Panc1 (cell line): ENCODE measurements around the gene PRUNE1. TPM values are rescaled to one million over a fixed set of nuclear protein-coding genes. Genes with fewer than 3 reads are reported as not detected.

Experiments
- ATAC-seq: fragments of 200-7000 bp; cut with Tn5 transposase; 2 replicates; pipeline ENCODE4 v1.9.1; 2020; ENCODE audit warnings: mild to moderate bottlenecking, moderate library complexity
- BruUV-seq: library from RNA; stranded (reverse); fragments of 400-500 nt; replicated peaks from 2 replicates; lab custom pipeline; 2021; lab: Mats Ljungman, UMichigan
- CTCF ChIA-PET: fragments of 300-600 bp; sonication (Branson Sonifier 250); formaldehyde crosslinking; loops from one replicate; lab custom pipeline; 2022; ENCODE audit warnings: antibody characterized with exemption; lab: Charles Lee
- POLR2A ChIA-PET: fragments of 300-600 bp; sonication (Branson Sonifier 250); formaldehyde crosslinking; loops from one replicate; lab custom pipeline; 2022; ENCODE audit warnings: antibody characterized with exemption; lab: Charles Lee
- DNase-seq: peaks from one replicate; pipeline ENCODE4 v3.0.0-alpha.2; 2010; ENCODE audit warnings: low read depth, low spot score
- H3K27ac ChIP-seq: 2 replicates; pipeline ENCODE4 v1.5.1; 2011; ENCODE audit warnings: mild to moderate bottlenecking, low read length, inconsistent platforms
- H3K27me3 ChIP-seq: fragments of 200-500 bp; sonication (Bioruptor generic); 2 replicates; pipeline ENCODE4 v1.6.0; 2014; ENCODE audit warnings: low read length, inconsistent platforms; ENCODE audit not compliant: control insufficient read depth, insufficient read depth
- H3K36me3 ChIP-seq: fragments of 200-500 bp; sonication (Bioruptor generic); 2 replicates; pipeline ENCODE4 v1.5.1; 2014; ENCODE audit warnings: inconsistent platforms, mild to moderate bottlenecking, low read length, moderate library complexity; ENCODE audit not compliant: control insufficient read depth, insufficient read depth
- H3K4me1 ChIP-seq: 2 replicates; pipeline ENCODE4 v1.5.1; 2011; ENCODE audit warnings: inconsistent platforms, mild to moderate bottlenecking, low read length, moderate library complexity; ENCODE audit not compliant: control insufficient read depth, insufficient read depth
- H3K4me3 ChIP-seq, 2 experiments: 2 replicates each; pipeline ENCODE4 v1.5.1; 2011 to 2012; ENCODE audit warnings: low read depth in 2 of 2, low read length in 2 of 2, mild to moderate bottlenecking in 2 of 2, inconsistent platforms in 1 of 2, moderate library complexity in 1 of 2
- H3K9me3 ChIP-seq: fragments of 200-500 bp; sonication (Bioruptor generic); 2 replicates; pipeline ENCODE4 v1.5.1; 2014; ENCODE audit warnings: low read depth, mild to moderate bottlenecking, inconsistent platforms, low read length, moderate library complexity; ENCODE audit not compliant: control insufficient read depth, insufficient read depth
- POLR2AphosphoS5 ChIP-seq: IDR thresholded peaks from 2 replicates; pipeline ENCODE4 v1.6.1; 2012; ENCODE audit warnings: mild to moderate bottlenecking, low read depth, low read length, moderate library complexity
- SIN3A ChIP-seq: IDR thresholded peaks from 2 replicates; pipeline ENCODE4 v1.6.1; 2012; ENCODE audit warnings: low read depth, mild to moderate bottlenecking, low read length, moderate library complexity, borderline replicate concordance; ENCODE audit not compliant: insufficient read depth
- TCF7L2 ChIP-seq: IDR thresholded peaks from 2 replicates; pipeline ENCODE4 v1.6.1; 2011; ENCODE audit warnings: mild to moderate bottlenecking, low read depth, low read length, inconsistent platforms
- in situ Hi-C: cut with HindIII; loops from 2 replicates; pipeline ENCODE4 v1.10.0; 2016; ENCODE audit warnings: low sequenced_read_pairs, low pct_unique_long_range_greater_than_20kb
- intact Hi-C: fragments of 100-400 bp; cut with micrococcal nuclease; formaldehyde crosslinking; loops from one replicate; pipeline ENCODE4 v1.10.0; 2022; ENCODE audit not compliant: unreplicated experiment
- total RNA-seq: library from RNA; stranded (reverse); gene quantifications from one replicate; pipeline ENCODE4 v1.2.1, GENCODE V29; 2021; ENCODE audit not compliant: unreplicated experiment
- TF ChIP-seq, protein P1 (sequence below), 2 experiments: IDR thresholded peaks; 2 replicates each; pipeline ENCODE4 v1.6.1; 2011 to 2012; ENCODE audit warnings: low read depth in 2 of 2, control low read depth in 1 of 2, low read length in 1 of 2, mild to moderate bottlenecking in 1 of 2, moderate library complexity in 1 of 2; ENCODE audit not compliant: insufficient read depth in 1 of 2
- TF ChIP-seq, protein P2 (sequence below): fragments of 450-650 bp; IDR thresholded peaks from 2 replicates; pipeline ENCODE4 v1.5.1; 2017; ENCODE audit warnings: mild to moderate bottlenecking

Gene PRUNE1
- total RNA-seq, 1 experiment from 2014 or later = 16.2 TPM

DNA sequence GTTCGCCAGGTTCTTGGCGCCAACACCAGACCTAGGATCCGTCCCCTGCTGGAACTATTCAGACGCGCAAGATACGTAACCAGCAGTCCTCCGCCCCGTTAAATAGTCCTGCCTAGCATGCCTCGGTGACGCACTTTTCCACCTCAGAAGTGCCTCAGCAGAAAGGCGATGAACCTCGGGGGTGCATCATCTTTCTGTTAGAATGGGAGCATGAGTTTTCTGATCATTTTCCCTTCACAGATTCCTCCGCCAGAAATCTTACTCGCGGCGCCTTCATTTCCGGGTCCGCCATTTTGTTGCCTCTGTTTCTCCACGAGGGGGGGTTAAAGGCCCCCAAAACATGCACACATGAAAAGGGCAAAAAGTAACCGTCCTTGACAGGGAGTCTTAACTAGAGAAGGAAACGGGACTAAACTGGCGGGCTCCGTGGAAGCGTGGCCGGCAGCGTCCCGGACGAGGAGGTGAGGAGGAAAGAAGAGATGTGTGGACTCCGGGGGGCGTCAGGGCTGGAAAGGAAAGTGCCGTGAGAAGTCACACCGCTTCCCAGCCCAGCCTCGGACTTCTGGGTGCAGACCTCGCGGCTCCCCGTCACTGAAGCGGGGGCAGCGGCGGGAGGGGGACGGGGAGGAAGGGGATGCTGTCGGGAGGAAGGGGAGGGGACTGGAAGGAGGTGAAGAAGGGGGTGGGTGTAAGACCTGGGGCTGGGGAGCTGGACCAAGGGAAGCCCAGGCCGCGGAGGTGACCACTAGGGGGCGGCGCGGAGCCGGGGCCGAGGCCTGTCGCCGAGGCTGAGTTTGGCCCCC lies 62.4 kb downstream of the PRUNE1 start, which contains the start of gene GABPB2:
TSS of gene GABPB2 (plus strand) at position 288 of the 803 bp plus-strand sequence. CDS start 17,429 bp downstream, outside the sequence.
- BruUV-seq = TSS peak; percentile 90
- H3K4me3 ChIP-seq = peak within 1 kb of the TSS; percentile 88 to 94
- H3K36me3 ChIP-seq = peaks cover 2% of the 10 kb centered on the region; the same call in 1 of the 2 replicates
- ChIA-PET POLR2A (interaction anchor here (0.6 to 0.9 kb wide), 4 partner anchors 8 to 59 kb away, joined by 3 to 5 read pairs (median 4); no protein-coding TSS in a partner anchor), CTCF (interaction anchor here (0.5 to 0.9 kb wide), 3 partner anchors 181 to 966 kb away, joined by 3 read pairs; partner anchors contain the start of gene S100A11)
- H3K9me3 ChIP-seq = no peaks in the 10 kb centered on the region
- in situ Hi-C loops (no loop called here), intact Hi-C loops (no loop called here)
- peak; percentile 88 for DNase-seq
- H3K27ac ChIP-seq = peak within 1 kb of the TSS; percentile 99
- peak; percentile 96 for ATAC-seq
- TF ChIP-seq, protein P1, sequence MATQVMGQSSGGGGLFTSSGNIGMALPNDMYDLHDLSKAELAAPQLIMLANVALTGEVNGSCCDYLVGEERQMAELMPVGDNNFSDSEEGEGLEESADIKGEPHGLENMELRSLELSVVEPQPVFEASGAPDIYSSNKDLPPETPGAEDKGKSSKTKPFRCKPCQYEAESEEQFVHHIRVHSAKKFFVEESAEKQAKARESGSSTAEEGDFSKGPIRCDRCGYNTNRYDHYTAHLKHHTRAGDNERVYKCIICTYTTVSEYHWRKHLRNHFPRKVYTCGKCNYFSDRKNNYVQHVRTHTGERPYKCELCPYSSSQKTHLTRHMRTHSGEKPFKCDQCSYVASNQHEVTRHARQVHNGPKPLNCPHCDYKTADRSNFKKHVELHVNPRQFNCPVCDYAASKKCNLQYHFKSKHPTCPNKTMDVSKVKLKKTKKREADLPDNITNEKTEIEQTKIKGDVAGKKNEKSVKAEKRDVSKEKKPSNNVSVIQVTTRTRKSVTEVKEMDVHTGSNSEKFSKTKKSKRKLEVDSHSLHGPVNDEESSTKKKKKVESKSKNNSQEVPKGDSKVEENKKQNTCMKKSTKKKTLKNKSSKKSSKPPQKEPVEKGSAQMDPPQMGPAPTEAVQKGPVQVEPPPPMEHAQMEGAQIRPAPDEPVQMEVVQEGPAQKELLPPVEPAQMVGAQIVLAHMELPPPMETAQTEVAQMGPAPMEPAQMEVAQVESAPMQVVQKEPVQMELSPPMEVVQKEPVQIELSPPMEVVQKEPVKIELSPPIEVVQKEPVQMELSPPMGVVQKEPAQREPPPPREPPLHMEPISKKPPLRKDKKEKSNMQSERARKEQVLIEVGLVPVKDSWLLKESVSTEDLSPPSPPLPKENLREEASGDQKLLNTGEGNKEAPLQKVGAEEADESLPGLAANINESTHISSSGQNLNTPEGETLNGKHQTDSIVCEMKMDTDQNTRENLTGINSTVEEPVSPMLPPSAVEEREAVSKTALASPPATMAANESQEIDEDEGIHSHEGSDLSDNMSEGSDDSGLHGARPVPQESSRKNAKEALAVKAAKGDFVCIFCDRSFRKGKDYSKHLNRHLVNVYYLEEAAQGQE (IDR thresholded peaks at IDR 0.05; ENCODE audit: insufficient read depth in 1 of 2, low read depth in 2 of 2, low read length in 1 of 2) = peak in 1 of 2 experiments; percentile 33; a peak in 1 of 4 replicates
- TF ChIP-seq, protein P2, sequence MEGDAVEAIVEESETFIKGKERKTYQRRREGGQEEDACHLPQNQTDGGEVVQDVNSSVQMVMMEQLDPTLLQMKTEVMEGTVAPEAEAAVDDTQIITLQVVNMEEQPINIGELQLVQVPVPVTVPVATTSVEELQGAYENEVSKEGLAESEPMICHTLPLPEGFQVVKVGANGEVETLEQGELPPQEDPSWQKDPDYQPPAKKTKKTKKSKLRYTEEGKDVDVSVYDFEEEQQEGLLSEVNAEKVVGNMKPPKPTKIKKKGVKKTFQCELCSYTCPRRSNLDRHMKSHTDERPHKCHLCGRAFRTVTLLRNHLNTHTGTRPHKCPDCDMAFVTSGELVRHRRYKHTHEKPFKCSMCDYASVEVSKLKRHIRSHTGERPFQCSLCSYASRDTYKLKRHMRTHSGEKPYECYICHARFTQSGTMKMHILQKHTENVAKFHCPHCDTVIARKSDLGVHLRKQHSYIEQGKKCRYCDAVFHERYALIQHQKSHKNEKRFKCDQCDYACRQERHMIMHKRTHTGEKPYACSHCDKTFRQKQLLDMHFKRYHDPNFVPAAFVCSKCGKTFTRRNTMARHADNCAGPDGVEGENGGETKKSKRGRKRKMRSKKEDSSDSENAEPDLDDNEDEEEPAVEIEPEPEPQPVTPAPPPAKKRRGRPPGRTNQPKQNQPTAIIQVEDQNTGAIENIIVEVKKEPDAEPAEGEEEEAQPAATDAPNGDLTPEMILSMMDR = peak; percentile 99
- TF ChIP-seq POLR2AphosphoS5 (peak; percentile 75), SIN3A (0 out of 2 replicates have a peak, but pooled peaks have one; percentile 40), TCF7L2 (peak; percentile 72; the same call in 1 of the 2 replicates)
- H3K4me1 ChIP-seq = peaks cover 13% of the 10 kb centered on the region
- H3K27me3 ChIP-seq = no peaks in the 10 kb centered on the region

DNA sequence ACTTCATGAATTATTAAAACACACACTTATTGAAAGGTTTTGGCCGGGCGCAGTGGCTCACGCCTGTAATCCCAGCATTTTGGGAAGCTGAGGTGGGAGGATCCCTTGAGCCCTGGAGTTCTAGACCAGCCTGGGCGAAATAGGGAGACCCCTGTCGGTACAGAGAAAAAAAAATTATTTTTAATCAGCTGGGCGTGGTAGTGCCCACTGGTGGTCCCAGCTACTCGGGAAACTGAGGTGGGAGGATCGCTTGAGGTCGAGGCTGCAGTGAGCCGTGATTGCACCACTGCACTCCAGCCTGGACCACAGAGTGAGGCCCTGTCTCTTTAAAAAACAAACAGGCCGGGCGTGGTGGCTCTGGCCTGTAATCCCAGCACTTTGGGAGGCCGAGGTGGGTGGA lies 64.0 kb downstream of the PRUNE1 start:
- intact Hi-C loops = no loop called here

More for the DNA sequence above, 64.0 kb downstream of the PRUNE1 start:
- Histone ChIP-seq H3K27ac (no peak overlapping the region), H3K4me3 (no peak overlapping the region), H3K27me3 (no peaks in the 10 kb centered on the region), H3K4me1 (peaks cover 13% of the 10 kb centered on the region), H3K36me3 (peaks cover 2% of the 10 kb centered on the region; the same call in 1 of the 2 replicates), H3K9me3 (no peaks in the 10 kb centered on the region)
- in situ Hi-C loops = no loop called here
- POLR2A ChIA-PET = no interaction called here
- BruUV-seq = no TSS peak
- CTCF ChIA-PET = no interaction called here
- ATAC-seq = no peak
- no peak for DNase-seq
- TF ChIP-seq POLR2AphosphoS5 = no peak
- TF ChIP-seq TCF7L2 = no peak
- TF ChIP-seq, protein P2 = no peak
- TF ChIP-seq SIN3A = no peak
- TF ChIP-seq, protein P1 (IDR thresholded peaks at IDR 0.05; ENCODE audit: insufficient read depth in 1 of 2, low read depth in 2 of 2, low read length in 1 of 2) = no peak
